ENCODE results near the gene ARHGAP20.

The ARHGAP20 gene

GRCh38 chr11:110582728-110583432, 129.4 kb downstream of the ARHGAP20 start:
- in situ Hi-C loops (cut with HindIII; ENCODE audit: low sequenced_read_pairs), result no loop called here

DNA sequence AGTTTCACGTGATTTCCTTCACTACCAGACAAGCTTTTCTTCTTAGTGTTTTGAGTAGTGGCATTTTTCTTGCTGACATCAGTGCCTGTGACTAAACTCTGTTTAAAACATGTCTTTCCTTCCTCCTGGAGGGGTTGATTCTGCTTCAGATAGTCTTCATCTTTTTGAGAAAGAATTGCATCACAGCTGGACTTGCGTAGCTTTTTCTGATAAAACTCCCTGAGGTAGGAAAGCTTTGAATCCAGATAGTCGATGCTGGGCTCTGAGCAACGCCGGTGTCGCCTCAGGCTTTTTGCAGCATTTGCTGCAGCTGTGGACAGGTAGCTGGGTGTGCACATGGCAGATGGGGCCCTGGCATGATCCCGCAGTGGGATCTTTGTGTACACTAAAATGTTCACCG, 131.7 kb downstream of the ARHGAP20 start:
- TF ChIP-seq CTCF (IDR thresholded peaks at IDR 0.05; ENCODE audit: low read depth, low read length), result no peak
- DNase-seq (ENCODE audit: low read depth, low spot score), result no peak
- H3K4me3 ChIP-seq (ENCODE audit: low read depth, low read length), result no peak overlapping the region
- in situ Hi-C loops (cut with HindIII; ENCODE audit: low sequenced_read_pairs), result no loop called here

More at GRCh38 chr11:110582728-110583432, 129.4 kb downstream of the ARHGAP20 start:
- H3K4me3 ChIP-seq (ENCODE audit: low read depth, low read length), result no peak overlapping the region
- DNase-seq (ENCODE audit: low read depth, low spot score), result no peak
- TF ChIP-seq CTCF (IDR thresholded peaks at IDR 0.05; ENCODE audit: low read depth, low read length), result no peak

GRCh38 chr11:110573411-110573810, 138.8 kb downstream of the ARHGAP20 start:
- TF ChIP-seq CTCF (IDR thresholded peaks at IDR 0.05; ENCODE audit: low read depth, low read length), result no peak
- DNase-seq (ENCODE audit: low read depth, low spot score), result no peak
- H3K4me3 ChIP-seq (ENCODE audit: low read depth, low read length), result no peak overlapping the region
- in situ Hi-C loops (cut with HindIII; ENCODE audit: low sequenced_read_pairs), result no loop called here

DNA sequence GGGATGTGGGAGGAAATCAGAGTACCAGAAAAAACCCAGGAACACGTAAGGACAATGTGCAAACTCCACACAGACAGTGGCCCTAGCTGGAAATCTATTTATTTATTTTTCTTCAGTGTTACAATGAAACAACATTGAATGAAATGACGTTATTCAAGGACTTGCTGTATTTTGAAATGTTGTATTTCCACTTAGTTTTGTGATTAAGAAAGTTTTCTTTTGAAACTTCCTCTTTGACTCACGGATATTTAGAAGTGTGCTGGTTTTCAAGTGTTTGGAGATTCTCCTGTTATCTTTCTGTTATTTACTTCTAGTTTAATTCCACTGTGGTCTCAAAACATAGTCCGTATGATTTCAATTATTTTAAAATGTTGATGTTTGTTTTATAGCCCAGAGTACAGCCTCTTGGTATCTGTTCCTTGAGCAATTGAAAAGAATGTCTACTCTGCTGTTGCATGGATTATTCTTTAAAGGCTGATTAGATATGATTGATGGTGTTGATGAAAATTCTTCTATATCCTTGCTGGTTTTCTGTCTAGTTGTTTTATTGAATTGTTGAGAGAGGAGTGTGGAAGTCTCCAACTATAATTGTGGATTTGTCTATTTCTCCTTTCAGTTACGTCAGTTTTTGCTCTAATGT, 141.0 kb downstream of the ARHGAP20 start:
- DNase-seq (ENCODE audit: low read depth, low spot score), result no peak
- TF ChIP-seq CTCF (IDR thresholded peaks at IDR 0.05; ENCODE audit: low read depth, low read length), result no peak
- H3K4me3 ChIP-seq (ENCODE audit: low read depth, low read length), result no peak overlapping the region
- in situ Hi-C loops (cut with HindIII; ENCODE audit: low sequenced_read_pairs), result no loop called here

- TF ChIP-seq CTCF (IDR thresholded peaks at IDR 0.05; ENCODE audit: low read depth, low read length), result no peak
- no peak overlapping the region for H3K4me3 ChIP-seq (ENCODE audit: low read depth, low read length)
- in situ Hi-C loops (cut with HindIII; ENCODE audit: low sequenced_read_pairs), result no loop called here
- DNase-seq (ENCODE audit: low read depth, low spot score), result no peak
These were observed 145.7 kb downstream of the ARHGAP20 start for GRCh38 chr11:110566577-110566976.

DNA sequence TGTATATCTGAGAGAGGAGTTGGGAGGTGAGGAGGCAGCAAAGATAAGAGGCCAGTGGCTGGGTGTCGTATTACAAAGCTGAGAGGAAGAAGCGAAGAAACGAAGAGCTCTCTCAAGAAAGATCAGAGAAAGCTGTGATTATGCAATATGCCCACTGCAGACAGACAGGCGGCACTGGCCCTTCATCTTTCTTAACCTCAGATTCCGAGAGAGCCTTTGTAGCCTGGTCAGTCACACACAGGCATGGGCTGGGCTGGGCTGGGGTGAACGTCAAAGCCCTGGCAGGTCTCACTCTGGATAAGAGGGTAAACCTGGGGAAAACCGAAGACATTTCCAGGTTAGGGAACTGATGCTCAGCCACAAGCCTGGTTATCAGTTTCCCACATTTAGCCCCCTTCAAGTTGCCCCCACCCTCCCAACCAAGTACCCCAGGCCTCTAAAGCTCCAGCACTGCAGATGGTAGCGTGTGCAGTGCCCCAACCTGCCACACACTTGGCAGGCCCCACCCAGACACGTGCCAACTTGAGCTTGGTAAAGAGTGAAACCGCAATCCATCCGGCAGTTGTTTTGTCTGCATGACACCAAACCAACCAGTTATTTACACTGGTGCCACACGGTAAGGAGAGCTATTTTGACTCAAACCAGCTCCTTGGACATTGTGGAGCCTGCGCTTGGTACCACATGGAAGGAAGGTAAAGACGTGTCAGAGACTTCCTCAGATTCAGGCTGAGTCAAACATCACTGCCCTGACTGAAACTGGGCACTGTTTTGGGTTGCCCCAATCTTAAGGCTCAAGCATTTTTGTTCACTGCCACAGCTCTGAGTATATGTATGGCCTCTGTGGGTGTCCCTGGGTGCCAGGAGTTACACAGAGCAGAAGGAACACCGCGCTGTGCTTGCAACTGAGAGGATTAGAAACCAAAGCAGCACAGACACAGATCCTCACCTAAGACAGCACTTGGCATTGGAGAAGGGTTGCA, 146.6 kb downstream of the ARHGAP20 start:
- H3K4me3 ChIP-seq (ENCODE audit: low read depth, low read length), result no peak overlapping the region
- in situ Hi-C loops (cut with HindIII; ENCODE audit: low sequenced_read_pairs), result no loop called here
- peak; percentile 6 for DNase-seq (ENCODE audit: low read depth, low spot score)
- TF ChIP-seq CTCF (IDR thresholded peaks at IDR 0.05; ENCODE audit: low read depth, low read length), result no peak

Data from astrocyte of the spinal cord (primary cell).